IMR-90 (cell line): Measurements from ENCODE around the gene DENND1A. TPM values are rescaled to one million over a fixed set of nuclear protein-coding genes. Genes with fewer than 3 reads are reported as not detected.
"Not testable (repeated sequence)": the region's sequence is repeated elsewhere in the genome, so short reads cannot be mapped to it uniquely, and the experiment has no call there.

ENCODE experiments used
- ATAC-seq: fragments of 200-7000 bp; cut with Tn5 transposase; 2 replicates; pipeline ENCODE4 v1.9.1; 2020; ENCODE audit warnings: low read depth, mild to moderate bottlenecking, moderate library complexity
- BruUV-seq: library from RNA; stranded (reverse); fragments of 400-500 nt; replicated peaks from 2 replicates; lab custom pipeline; 2021; lab: Mats Ljungman, UMichigan
- CTCF ChIA-PET: fragments of 300-600 bp; formaldehyde crosslinking; extraction: SDS; loops from one replicate; lab custom pipeline; 2021; ENCODE audit warnings: antibody characterized with exemption; lab: Yijun Ruan, JAX
- POLR2A ChIA-PET: fragments of 300-600 bp; sonication (Branson Sonifier 250); formaldehyde crosslinking; loops from one replicate; lab custom pipeline; 2022; ENCODE audit warnings: antibody characterized with exemption; ENCODE audit not compliant: unreplicated experiment; lab: Charles Lee
- DNase-seq: peaks from one replicate; pipeline ENCODE4 v3.0.0; 2013
- H2AFZ ChIP-seq: replicated peaks from 2 replicates; pipeline ENCODE3; 2013; ENCODE audit warnings: low read length, mild to moderate bottlenecking; ENCODE audit not compliant: poor library complexity
- H2AK5ac ChIP-seq: 2 replicates; pipeline ENCODE4 v1.6.1; 2013; ENCODE audit warnings: low read depth, low read length, inconsistent platforms
- H2AK9ac ChIP-seq: replicated peaks from 2 replicates; pipeline ENCODE3; 2013; ENCODE audit warnings: mild to moderate bottlenecking, low read depth, low read length, moderate library complexity; ENCODE audit not compliant: poor library complexity
- H2BK120ac ChIP-seq: 2 replicates; pipeline ENCODE4 v1.6.1; 2013; ENCODE audit warnings: low read depth, low read length, inconsistent platforms
- H2BK15ac ChIP-seq: 3 replicates; pipeline ENCODE4 v1.6.1; 2013; ENCODE audit warnings: low read depth, low read length, inconsistent platforms
- H2BK20ac ChIP-seq: 2 replicates; pipeline ENCODE4 v1.6.1; 2013; ENCODE audit warnings: low read depth, mild to moderate bottlenecking, inconsistent platforms, low read length, moderate library complexity
- H2BK5ac ChIP-seq: 2 replicates; pipeline ENCODE4 v1.6.1; 2013; ENCODE audit warnings: mild to moderate bottlenecking, low read depth, low read length, inconsistent platforms; ENCODE audit not compliant: poor library complexity, severe bottlenecking
- H3K14ac ChIP-seq: replicated peaks from 2 replicates; pipeline ENCODE4 v1.6.1; 2013; ENCODE audit warnings: low read depth, low read length, inconsistent platforms
- H3K18ac ChIP-seq: 2 replicates; pipeline ENCODE4 v1.6.1; 2013; ENCODE audit warnings: low read depth, low read length, control low read depth
- H3K23ac ChIP-seq: 2 replicates; pipeline ENCODE4 v1.6.1; 2013; ENCODE audit warnings: low read depth, low read length, inconsistent platforms
- H3K27ac ChIP-seq: 2 replicates; pipeline ENCODE4 v1.5.1; 2013; ENCODE audit warnings: mild to moderate bottlenecking, control low read depth, low read length; ENCODE audit not compliant: insufficient read depth
- H3K27me3 ChIP-seq: 2 replicates; pipeline ENCODE4 v1.6.1; 2013; ENCODE audit warnings: low read length; ENCODE audit not compliant: control insufficient read depth, insufficient read depth
- H3K36me3 ChIP-seq: 2 replicates; pipeline ENCODE4 v1.6.1; 2013; ENCODE audit warnings: low read length, mixed read lengths; ENCODE audit not compliant: control insufficient read depth, insufficient read depth
- H3K4ac ChIP-seq: 2 replicates; pipeline ENCODE4 v1.6.1; 2013; ENCODE audit warnings: low read depth, low read length, inconsistent platforms
- H3K4me1 ChIP-seq: 2 replicates; pipeline ENCODE4 v1.6.1; 2013; ENCODE audit warnings: low read length, mixed read lengths; ENCODE audit not compliant: control insufficient read depth, insufficient read depth
- H3K4me2 ChIP-seq: 2 replicates; pipeline ENCODE4 v1.6.1; 2013; ENCODE audit warnings: low read depth, mild to moderate bottlenecking, control low read depth, low read length, moderate library complexity
- H3K4me3 ChIP-seq: 2 replicates; pipeline ENCODE4 v1.5.1; 2013; ENCODE audit warnings: low read depth, mild to moderate bottlenecking, control low read depth, low read length, moderate library complexity; ENCODE audit not compliant: insufficient read depth
- H3K56ac ChIP-seq: 2 replicates; pipeline ENCODE4 v1.6.1; 2013; ENCODE audit warnings: low read length, inconsistent platforms; ENCODE audit not compliant: insufficient read depth; ENCODE audit errors: extremely low read depth
- H3K79me1 ChIP-seq, 2 experiments: 2 replicates each; pipeline ENCODE4 v1.6.1; 2013; ENCODE audit warnings: low read length in 2 of 2, inconsistent platforms in 1 of 2, low read depth in 1 of 2
- H3K9ac ChIP-seq: 2 replicates; pipeline ENCODE4 v1.6.1; 2013; ENCODE audit warnings: low read depth, low read length, control low read depth
- H3K9me1 ChIP-seq: 2 replicates; pipeline ENCODE4 v1.6.1; 2013; ENCODE audit warnings: low read length, inconsistent platforms; ENCODE audit not compliant: insufficient read depth
- H3K9me3 ChIP-seq: 2 replicates; pipeline ENCODE4 v1.6.1; 2013; ENCODE audit warnings: low read length; ENCODE audit not compliant: control insufficient read depth, insufficient read depth
- H4K20me1 ChIP-seq: 2 replicates; pipeline ENCODE4 v1.6.1; 2013; ENCODE audit warnings: low read length, inconsistent platforms; ENCODE audit not compliant: insufficient read depth
- H4K5ac ChIP-seq: 2 replicates; pipeline ENCODE4 v1.6.1; 2013; ENCODE audit warnings: mild to moderate bottlenecking, low read depth, low read length, control low read depth
- H4K8ac ChIP-seq, 2 experiments: 2 replicates each; pipeline ENCODE4 v1.6.1; 2013; ENCODE audit warnings: low read depth in 2 of 2, low read length in 2 of 2, control low read depth in 1 of 2, inconsistent platforms in 1 of 2
- H4K91ac ChIP-seq: 2 replicates; pipeline ENCODE4 v1.6.1; 2013; ENCODE audit warnings: low read depth, low read length, inconsistent platforms; ENCODE audit not compliant: insufficient read depth
- BHLHE40 ChIP-seq: fragments of 150-350 bp; IDR thresholded peaks from 2 replicates; pipeline ENCODE4 v1.6.1; 2016; ENCODE audit warnings: mild to moderate bottlenecking, low read depth, low read length
- MAZ ChIP-seq: IDR thresholded peaks from 2 replicates; pipeline ENCODE4 v1.6.1; 2012; ENCODE audit warnings: low read depth, mild to moderate bottlenecking, low read length, improper control_type of control experiment, moderate library complexity, borderline replicate concordance
- MXI1 ChIP-seq: IDR thresholded peaks from 2 replicates; pipeline ENCODE4 v1.6.1; 2012; ENCODE audit warnings: low read depth, mild to moderate bottlenecking, low read length, moderate library complexity, borderline replicate concordance
- NFE2L2 ChIP-seq: fragments of 150-350 bp; IDR thresholded peaks from 2 replicates; pipeline ENCODE4 v1.6.1; 2016; ENCODE audit warnings: low read depth, mild to moderate bottlenecking, low read length
- POLR2A ChIP-seq: IDR thresholded peaks from 2 replicates; pipeline ENCODE4 v1.6.1; 2012; ENCODE audit warnings: mild to moderate bottlenecking, low read depth, low read length
- whole genome bisulfite sequencing, 2 experiments: methylation state at CpG; one replicate each; pipeline versions ENCODE4 v1.1.5 to v1.1.7; 2013; ENCODE audit warnings: missing lambda C conversion rate in 2 of 2; ENCODE audit not compliant: insufficient read length in 1 of 2; ENCODE audit errors: extremely low coverage in 2 of 2; 5-methylcytosine and 5-hydroxymethylcytosine counted together
- dilution Hi-C: fragments of 300-500 bp; cut with HindIII; formaldehyde crosslinking; loops from one replicate; pipeline ENCODE4 v1.14.3; 2018; ENCODE audit warnings: low sequenced_read_pairs; ENCODE audit not compliant: unreplicated experiment
- in situ Hi-C: fragments of 300-500 bp; cut with MboI; formaldehyde crosslinking; loops from 3 replicates; pipeline ENCODE4 v1.14.3; 2019; ENCODE audit warnings: low sequenced_read_pairs, inconsistent platforms, mixed read lengths
- intact Hi-C: fragments of 100-400 bp; cut with micrococcal nuclease; formaldehyde crosslinking; loops from 2 replicates; pipeline ENCODE4 v1.10.0; 2022
- polyA plus RNA-seq, 3 experiments: library from polyadenylated mRNA; depleted of rRNA; stranded (reverse); fragments of >200 nt; gene quantifications; 2 replicates each; pipeline ENCODE4 v1.2.3, GENCODE V29; 2012; ENCODE audit warnings: low replicate concordance in 1 of 3
- total RNA-seq: library from RNA; depleted of rRNA; stranded (reverse); fragments of >200 nt; gene quantifications from 2 replicates; pipeline ENCODE4 v1.2.3, GENCODE V29; 2012
- TF ChIP-seq, protein P1 (sequence below): conservative IDR thresholded peaks from 2 replicates; pipeline ENCODE4 v1.5.1; 2012; ENCODE audit warnings: mild to moderate bottlenecking, low read depth, low read length, improper control_type of control experiment

The DENND1A gene
- total and polyA plus RNA-seq, 2 of the 4 experiments (the other 2 are of a cell fraction), result 21.4 to 27.6 TPM

DNA sequence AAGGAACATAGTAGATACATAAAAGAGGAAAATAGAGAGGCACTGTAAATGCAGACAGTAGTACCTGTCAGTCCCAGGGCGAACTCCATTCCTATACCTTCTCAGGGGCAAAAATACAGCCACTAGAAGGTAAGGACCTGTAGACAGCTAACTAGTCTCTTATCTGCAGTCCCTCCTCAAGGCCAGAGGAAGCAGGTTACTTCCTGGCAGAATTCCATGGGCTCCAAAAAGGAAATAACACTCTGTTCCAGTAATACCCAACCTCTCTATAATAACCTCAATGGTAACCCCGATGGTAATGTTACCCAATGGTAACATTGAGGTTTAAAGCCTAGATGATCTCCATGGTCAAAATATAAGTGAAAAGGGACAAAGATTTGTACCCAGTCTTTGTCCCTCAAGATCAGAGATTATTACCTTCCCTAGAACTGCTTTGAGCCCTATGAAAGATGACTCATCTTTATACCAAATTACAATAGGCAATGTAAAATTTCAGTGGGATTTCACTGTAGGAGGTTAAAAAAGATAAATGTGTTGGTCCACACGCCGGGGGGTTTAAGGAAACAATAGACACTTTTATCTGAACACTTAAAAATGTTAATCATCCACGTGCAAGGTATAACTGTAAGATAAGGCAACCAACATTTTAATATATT, 113.0 kb downstream of the DENND1A start:
- Histone ChIP-seq H2BK15ac (no peak overlapping the region), H2AK5ac (no peak overlapping the region), H3K56ac (no peak overlapping the region), H2BK20ac (no peak overlapping the region), H4K20me1 (no peaks in the 10 kb centered on the region), H2AK9ac (no peak overlapping the region), H3K9me3 (no peaks in the 10 kb centered on the region), H4K91ac (no peak overlapping the region), H2BK5ac (no peak overlapping the region), H3K9me1 (peaks cover 5% of the 10 kb centered on the region; the same call in 1 of the 2 replicates), H3K27me3 (no peaks in the 10 kb centered on the region), H3K18ac (no peak overlapping the region), H3K4me3 (no peak overlapping the region), H3K4ac (no peak overlapping the region), H2AFZ (no peak overlapping the region), H3K79me1 (no peaks in the 10 kb centered on the region; a peak in 1 of 4 replicates), H2BK120ac (no peak overlapping the region), H3K36me3 (no peaks in the 10 kb centered on the region), H3K23ac (no peak overlapping the region), H3K4me1 (no peaks in the 10 kb centered on the region), H3K27ac (no peak overlapping the region), H4K8ac (no peak overlapping the region), H3K9ac (no peak overlapping the region), H4K5ac (no peak overlapping the region), H3K4me2 (no peak overlapping the region), H3K14ac (no peak overlapping the region)
- dilution Hi-C loops (no loop called here), intact Hi-C loops (no loop called here), in situ Hi-C loops (no loop called here)
- no CpG with 5 or more reads among the region's 5 CpGs for WGBS, 2 experiments
- TF ChIP-seq BHLHE40 (no peak), POLR2A (no peak), MXI1 (no peak), NFE2L2 (no peak), MAZ (no peak)
- TF ChIP-seq, protein P1, sequence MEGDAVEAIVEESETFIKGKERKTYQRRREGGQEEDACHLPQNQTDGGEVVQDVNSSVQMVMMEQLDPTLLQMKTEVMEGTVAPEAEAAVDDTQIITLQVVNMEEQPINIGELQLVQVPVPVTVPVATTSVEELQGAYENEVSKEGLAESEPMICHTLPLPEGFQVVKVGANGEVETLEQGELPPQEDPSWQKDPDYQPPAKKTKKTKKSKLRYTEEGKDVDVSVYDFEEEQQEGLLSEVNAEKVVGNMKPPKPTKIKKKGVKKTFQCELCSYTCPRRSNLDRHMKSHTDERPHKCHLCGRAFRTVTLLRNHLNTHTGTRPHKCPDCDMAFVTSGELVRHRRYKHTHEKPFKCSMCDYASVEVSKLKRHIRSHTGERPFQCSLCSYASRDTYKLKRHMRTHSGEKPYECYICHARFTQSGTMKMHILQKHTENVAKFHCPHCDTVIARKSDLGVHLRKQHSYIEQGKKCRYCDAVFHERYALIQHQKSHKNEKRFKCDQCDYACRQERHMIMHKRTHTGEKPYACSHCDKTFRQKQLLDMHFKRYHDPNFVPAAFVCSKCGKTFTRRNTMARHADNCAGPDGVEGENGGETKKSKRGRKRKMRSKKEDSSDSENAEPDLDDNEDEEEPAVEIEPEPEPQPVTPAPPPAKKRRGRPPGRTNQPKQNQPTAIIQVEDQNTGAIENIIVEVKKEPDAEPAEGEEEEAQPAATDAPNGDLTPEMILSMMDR, result no peak
- no TSS peak for BruUV-seq
- POLR2A ChIA-PET, result no interaction called here
- DNase-seq (no peak), ATAC-seq (no peak)
- CTCF ChIA-PET, result no interaction called here

DNA sequence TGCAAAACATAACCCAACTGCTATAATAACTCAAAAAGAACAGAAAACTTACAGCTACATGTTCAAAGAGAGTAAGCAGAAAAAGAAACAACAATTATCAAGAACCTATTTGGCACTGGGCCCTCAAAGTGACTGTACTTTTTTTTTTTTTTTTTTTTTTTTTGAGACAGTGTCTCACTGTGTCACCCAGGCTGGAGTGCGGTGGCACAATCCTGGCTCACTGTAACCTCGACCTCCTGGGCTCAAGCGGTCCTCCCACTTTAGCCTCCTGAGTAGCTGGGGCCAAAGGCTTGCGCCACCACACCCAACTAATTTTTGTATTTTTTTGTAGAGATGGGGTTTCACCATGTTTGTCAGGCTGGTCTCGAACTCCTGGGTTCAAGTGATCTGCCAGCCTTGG, 114.1 kb downstream of the DENND1A start:
- H3K4ac ChIP-seq, H4K91ac ChIP-seq, H2BK15ac ChIP-seq, ATAC-seq, H2AK9ac ChIP-seq, intact Hi-C loops, H3K23ac ChIP-seq, H4K20me1 ChIP-seq, H3K4me3 ChIP-seq, H3K4me2 ChIP-seq, H3K27me3 ChIP-seq, H2BK120ac ChIP-seq, H3K27ac ChIP-seq, H2BK20ac ChIP-seq, H3K56ac ChIP-seq, H4K5ac ChIP-seq, H3K9me1 ChIP-seq, H3K4me1 ChIP-seq, BruUV-seq, H3K9ac ChIP-seq, H4K8ac ChIP-seq, H3K18ac ChIP-seq, H2AK5ac ChIP-seq, H2BK5ac ChIP-seq, in situ Hi-C loops, DNase-seq, dilution Hi-C loops, H3K36me3 ChIP-seq, H3K14ac ChIP-seq, H3K79me1 ChIP-seq, H3K9me3 ChIP-seq, H2AFZ ChIP-seq, POLR2A ChIA-PET: not testable (repeated sequence)
- CTCF ChIA-PET, result interaction anchor here (0.7 kb wide), 1 partner anchor 294 kb away, joined by 3 read pairs; no protein-coding TSS in a partner anchor
- whole genome bisulfite sequencing, 2 experiments, result no CpG with 5 or more reads among the region's 5 CpGs
